NCI-H510A treated with DMSO at 0.1 percent for 48 hours (cell line): ENCODE measurements around the gene TMED10.
"Not testable (repeated sequence)": the region's sequence is repeated elsewhere in the genome, so short reads cannot be mapped to it uniquely, and the experiment has no call there.

ENCODE experiments used
- DNase-seq: peaks from one replicate; lab custom pipeline; 2025; lab: John Stamatoyannopoulos, UW

TMED10 gene

DNA sequence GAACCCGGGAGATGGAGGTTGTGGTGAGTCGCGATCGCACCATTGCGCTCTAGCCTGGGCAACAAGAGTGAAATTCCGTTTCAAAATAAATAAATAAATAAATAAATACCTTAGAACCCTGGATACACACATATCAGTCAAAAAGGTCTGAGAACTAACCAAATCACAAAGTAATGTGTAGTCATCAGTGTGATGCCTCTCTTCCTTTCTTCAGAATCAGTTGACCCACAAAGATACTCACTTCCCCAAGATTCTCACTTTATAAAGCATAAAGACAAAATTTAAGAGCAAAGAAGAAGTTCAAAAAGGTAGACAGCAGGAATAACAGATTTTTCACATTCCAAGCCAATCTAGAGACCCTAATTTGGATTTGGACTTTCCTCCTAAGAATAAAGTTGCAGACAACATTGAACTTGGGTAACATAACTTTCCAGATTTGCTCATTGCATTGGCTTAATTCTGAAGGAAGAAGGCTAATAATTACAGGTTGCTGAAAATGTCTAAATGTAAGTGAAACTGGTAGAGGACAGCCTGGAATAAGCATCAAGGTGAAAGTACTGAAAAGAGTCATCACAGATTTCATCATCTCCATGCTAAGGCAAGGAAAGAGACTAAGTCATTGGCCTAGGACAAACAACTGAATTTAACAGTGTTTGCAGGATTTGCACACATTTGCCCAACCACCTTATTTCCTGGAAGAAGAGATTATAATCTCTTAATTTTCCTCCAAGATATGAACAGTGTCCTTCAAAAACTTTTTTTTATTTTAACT, 17.4 kb downstream of the TMED10 start:
- no peak for DNase-seq

DNA sequence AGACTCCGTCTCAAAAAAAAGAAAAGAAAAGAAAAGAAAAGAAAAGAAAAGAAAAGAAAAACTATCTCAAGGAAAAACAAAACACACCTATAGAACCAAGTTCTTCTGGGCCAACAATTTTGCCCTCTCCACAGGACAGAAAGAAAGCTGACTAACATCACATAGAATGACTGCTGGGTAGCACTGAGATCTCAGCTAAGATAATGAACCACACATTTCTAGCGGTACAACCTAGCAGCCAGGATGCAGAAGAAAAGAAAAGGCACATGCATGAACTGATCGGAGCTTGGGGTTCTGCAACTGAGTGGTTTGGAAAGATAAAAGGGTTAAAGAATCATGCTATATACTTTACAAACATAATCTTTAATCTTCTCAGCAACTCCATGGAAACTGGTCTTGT, 19.5 kb downstream of the TMED10 start:
- no peak for DNase-seq

DNA sequence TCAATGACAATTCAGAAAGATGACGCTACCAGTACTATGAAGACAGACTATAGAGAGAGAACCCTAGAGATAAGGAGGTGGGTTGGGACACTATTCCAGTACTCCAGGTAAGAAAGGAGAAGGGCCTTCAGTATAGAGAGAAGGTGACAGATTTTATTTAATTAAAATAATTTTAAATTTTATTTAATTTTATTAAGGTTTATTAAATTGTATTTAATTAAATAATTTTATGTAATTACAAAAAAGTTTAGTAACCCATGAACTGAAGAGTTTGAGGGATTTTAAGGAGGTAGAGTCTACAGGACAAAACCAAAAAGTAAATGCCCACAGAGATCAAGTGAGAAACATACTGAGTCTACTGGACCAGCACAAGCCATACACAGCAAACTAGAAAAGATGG, 20.3 kb downstream of the TMED10 start:
- DNase-seq = no peak

DNA sequence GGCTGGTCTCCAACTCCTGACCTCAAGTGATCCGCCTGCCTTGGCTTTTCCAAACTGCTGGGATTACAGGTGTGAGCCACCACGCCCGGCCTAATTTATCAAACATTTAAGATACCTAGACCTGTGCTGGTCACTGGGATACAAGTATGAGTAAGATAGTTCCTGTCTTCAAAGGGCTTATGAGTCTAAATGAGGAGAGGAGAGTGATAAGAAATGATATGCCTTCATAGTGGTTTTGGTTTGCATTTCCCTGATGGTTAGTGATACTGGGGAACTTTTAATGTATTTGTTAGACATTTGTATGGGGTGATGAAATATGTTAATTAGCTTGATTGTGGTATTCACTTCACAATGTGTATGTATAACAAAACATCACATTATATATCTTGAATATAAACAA, 21.2 kb downstream of the TMED10 start:
- DNase-seq = no peak

DNA sequence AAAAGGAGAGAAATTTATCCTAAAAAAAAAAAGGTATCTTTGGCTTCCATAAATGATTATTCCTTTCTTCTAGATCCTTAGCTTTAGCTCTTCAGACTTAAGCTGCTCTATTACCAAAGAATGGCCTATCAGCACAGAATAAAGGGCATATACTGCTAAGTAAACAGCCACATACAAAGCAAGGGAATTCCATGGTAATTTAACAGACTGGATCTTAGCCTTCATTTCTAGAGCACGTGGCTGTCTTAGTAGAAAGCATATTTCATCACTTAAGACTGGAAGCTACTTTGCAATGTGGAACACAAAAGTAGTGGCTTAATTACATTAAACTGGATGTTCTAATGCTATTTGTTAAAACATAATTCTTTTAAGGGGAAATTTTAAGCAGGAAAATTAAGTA, 23.1 kb downstream of the TMED10 start:
- DNase-seq = no peak

DNA sequence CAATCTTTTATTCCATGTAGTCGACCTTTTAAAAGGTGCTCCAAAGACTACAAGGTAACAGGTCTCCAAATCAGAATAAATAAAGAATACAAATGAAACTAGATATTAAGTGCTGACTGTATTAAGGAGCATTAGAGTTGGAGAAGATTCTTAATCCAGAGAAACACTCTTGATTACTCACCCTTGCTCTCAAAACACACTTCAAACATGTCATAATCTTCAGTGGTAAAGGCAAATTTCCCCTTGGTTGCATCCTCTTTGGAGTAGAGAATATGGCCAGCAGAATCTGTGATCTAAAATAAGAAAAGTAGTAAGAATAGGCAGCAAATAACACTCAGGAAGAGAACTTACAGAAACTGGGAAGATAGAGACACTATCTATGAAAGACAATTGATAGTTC, 24.6 kb downstream of the TMED10 start:
- DNase-seq = no peak

DNA sequence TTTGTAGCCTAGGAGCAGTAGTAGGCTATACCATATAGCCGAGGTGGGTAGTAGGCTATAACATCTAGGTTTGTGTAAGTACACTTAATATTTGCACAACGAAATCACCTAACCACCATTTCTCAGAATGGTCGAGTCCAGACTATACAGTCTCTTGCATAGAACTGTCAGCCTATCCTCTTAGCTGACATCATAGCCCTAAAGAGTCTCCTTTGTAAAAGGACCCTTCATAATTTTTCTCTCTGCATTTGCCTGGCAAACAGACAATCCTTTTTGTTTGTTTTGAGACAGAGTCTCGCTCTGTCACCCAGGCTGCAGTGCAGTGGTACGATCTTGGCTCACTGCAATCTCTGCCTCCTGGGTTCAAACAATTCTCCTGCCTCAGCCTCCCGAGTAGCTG, 25.8 kb downstream of the TMED10 start:
- not testable (repeated sequence) for DNase-seq

DNA sequence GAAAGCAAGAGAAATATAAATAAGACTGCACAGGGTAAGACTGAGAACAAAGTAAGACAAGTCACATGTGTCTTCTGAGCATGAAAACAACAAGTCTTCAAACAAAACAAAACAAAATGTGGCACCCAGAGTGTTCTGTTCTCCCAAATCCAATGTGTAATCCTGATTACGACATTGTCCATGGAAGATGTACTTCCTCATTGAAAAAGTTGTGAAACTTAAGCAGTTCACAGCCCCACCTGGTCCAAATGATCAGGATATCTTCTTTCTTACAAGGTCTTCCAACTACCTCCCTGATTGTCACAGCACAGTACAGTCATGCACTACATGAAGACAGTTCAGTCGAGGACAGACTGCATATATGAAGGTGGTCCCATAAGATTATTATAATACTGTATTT, 26.3 kb downstream of the TMED10 start:
- no peak for DNase-seq

DNA sequence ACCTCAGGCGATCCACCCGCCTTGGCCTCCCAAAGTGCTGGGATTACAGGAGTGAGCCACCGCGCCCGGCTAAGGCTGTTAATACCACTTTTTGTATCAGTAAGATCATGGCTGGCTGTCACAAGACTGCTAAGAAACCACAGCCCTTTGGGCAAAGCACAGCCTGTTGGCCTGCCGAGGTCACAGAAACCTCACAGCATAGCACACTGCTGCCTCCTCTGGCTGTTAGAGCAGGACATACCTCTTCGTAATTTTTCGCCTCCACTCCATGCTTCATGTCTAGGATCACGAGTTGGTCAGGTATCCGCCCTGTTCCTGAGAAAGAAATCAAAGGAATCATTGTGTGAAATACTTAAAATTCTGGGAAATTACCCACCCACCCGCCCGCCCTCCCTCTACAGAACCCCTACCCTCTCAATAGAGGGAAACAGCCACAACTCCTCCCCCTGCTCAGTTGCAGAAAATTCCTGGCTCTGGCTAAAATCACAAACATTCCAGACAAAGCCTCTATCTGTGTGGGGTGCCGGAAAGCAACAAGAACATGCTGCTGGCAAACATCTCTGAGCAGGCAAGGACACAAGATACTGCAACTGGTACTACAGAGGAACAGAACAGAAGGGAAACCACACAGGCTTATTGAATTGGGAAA, 28.9 kb downstream of the TMED10 start:
- DNase-seq = no peak

DNA sequence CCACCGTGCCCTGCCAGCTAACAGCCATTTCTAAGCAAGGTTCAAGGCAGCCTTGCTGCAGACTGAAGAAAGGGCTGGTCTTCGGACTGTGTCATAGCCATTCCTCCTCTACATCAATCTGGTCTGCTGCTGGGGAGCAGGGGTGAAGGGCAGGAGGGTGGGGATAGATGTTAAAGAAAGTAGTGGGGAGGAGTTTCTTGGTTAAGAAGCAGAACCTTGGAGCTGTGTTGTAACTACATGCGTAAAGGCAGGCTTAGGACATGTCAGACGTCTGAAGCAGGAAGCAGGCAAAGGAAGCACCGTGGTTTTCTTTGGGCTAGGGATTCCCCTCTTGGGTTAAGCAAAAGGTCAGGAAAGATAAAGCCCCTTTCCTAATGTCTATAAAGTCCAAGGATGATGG, 31.5 kb downstream of the TMED10 start:
- no peak for DNase-seq

DNA sequence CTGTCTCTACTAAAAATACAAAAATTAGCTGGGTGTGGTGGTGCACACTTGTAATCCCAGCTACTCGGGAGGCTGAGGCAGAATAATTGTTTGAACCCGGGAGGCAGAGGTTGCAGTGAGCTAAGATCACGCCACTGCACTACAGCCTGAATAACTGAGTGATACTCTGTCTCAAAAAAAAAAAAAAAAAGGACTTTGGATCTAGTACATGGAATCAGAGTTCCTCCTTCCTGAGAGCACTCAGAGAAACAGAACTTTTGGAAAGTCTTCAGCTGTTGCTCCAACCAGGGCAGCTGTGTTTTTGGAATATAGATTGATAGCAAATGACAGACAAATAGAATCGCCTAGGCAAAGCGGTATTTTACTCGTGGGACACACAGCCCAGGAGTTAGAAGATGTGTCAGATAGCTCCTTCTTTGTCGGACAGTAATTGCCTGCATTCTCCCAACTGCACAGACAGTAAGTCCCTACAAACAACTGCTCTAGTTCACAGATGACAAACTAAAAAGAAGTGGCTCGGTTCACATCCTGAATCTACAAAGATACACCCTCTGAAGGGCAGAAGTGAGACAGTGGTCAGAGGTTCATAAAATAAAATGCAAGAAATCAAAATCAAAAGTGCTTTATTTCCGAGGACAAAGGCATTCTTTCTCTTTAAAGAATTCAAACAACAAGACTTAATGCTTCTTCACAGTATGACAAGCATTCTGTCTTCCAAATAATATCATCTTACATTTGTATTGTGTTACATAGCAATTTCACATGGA, 32.5 kb downstream of the TMED10 start:
- no peak for DNase-seq

DNA sequence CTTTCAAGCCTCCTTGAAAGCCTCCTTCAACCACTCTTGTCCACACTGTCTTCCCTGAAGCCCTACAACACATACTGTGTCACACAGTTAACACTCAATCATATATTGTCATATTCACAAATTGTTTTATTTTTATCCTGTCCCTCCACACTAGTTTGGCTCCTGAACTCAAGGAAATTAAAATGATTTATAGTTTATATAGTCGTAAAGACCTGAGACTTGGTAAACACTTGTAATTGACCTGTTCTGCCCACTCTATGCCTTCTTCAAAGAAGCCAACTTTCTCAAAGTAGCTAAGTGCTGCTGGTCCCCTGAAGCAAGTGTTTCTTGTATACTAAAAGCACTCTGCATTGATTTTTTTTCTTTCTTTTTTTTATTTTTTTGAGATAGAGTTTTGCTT, 33.9 kb downstream of the TMED10 start:
- no peak for DNase-seq

DNA sequence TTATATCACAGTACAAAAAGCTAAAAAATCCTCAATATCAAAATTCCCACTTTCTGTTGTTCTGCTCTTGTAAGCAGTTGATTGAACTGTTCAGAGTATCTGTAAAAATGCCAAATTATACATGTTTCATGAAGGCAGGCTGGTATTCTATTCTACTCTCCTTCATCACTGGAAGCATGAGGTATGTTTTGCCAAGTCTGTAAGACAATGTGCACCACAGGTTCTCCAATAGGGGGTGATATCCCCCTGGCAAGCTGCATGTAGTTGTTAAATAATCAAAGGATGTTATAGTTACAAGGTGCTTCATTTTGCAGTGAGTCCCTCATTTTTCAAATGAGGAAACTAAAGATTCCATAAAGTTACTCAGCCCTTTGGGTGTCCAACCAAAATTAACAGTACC, 34.4 kb downstream of the TMED10 start:
- DNase-seq = no peak

DNA sequence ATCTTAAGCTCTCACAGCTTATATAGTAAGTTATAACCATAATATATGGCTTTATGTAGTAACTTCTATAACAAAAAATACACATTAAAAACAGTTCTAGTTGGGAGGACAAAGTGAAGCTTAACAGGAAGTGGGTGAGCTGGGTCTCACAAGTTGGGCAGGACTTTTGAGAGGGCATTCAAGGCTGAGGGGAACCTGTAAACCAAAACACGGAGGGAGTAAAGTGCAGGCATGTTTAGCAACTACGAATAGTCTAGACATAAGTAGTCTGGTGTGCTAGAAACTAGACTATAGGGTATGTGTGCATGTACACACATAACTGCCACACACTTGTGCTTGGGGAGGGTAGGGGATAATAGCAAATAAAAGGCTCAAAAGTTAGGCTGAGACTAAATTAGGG, 35.4 kb downstream of the TMED10 start:
- no peak for DNase-seq

DNA sequence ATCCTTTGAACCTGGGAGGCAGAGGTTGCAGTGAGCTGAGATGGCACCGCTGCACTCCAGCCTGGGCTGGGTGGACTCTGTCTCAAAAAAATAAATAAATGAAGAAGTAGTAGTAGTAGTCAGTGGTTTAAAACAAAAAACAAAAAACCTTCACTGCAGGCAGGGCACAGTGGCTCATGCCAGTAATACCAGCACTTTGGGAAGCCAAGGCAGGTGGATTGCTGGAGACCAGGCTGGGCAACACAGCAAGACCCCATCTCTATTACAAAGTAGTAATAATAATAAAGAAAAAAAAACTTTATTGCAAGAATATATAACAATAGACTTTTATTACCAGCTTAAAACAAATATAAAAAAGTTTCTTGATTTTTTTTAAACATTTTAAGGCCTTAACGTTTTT, 35.8 kb downstream of the TMED10 start:
- no peak for DNase-seq

DNA sequence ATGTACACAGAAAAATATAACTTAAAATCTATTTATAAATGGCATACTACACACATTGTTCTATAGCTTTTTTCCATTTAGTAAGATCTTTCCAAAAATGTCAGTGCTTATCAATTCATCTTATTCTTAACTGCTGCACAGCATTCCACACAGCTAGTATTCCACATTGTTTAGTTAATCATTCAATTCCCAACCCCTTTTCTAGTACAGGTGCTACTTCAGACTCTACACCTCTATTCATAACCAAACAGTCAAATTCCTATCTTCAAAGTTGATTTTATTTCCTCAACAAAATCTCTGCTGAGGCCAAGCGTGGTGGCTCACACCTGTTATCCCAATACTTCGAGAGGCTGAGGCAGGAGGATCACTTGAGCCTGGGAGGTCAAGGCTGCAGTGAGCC, 37.2 kb downstream of the TMED10 start:
- DNase-seq = no peak

DNA sequence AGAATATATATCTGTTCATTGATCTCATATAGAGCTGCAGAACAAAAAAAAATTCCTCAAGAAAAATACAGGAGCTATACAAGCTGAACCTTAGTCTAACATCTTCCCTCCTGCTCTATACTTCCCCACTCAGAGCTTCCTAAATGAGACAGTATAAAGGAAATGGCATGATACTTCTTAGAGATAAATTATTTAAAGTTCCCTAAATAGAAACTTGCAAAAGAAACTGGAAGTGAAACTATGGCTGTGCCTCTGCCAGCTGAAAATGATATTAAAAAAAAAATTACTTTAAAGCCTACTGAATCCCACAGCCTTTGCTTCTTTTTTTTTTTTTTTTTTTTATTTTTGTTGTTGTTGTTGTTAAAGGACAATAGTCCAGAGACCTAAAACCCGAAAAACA, 37.9 kb downstream of the TMED10 start:
- no peak for DNase-seq

DNA sequence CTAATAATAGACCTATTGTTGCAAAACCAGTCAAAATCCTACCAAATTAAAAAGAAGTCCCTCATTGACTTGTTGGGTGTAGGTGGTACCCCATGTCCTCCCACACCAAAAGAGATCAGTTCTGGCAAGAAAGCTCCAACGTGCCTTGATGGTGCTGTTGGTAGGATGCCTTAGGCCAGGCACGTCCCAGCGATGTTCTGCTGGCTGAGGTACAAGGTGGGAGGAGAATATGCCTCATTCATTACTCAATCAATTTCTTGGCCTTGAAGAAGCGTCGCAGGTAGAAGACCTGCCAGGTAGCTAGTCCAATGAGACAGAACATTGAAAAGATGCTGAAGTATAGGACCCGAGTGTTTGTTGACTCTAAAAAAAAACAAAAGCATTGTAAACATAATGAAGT, 41.8 kb downstream of the TMED10 start:
- DNase-seq = no peak

DNA sequence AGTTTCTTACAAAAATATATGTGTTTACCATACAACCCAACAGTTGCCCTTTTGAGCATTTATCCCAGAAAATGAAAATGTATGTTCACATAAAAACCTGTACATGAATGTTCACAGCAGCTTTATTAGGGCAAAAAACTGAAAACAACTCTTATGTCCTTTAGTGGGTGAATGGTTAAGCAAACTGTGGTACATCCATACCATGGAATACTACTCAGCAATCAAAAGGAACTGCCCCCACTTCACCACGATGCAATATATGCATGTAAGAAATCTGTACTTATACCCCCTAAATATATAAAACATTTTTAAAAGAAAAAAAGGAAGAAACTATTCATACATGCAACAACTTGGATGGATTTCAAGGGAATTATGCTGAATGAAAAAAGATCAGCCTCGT, 42.8 kb downstream of the TMED10 start:
- no peak for DNase-seq

DNA sequence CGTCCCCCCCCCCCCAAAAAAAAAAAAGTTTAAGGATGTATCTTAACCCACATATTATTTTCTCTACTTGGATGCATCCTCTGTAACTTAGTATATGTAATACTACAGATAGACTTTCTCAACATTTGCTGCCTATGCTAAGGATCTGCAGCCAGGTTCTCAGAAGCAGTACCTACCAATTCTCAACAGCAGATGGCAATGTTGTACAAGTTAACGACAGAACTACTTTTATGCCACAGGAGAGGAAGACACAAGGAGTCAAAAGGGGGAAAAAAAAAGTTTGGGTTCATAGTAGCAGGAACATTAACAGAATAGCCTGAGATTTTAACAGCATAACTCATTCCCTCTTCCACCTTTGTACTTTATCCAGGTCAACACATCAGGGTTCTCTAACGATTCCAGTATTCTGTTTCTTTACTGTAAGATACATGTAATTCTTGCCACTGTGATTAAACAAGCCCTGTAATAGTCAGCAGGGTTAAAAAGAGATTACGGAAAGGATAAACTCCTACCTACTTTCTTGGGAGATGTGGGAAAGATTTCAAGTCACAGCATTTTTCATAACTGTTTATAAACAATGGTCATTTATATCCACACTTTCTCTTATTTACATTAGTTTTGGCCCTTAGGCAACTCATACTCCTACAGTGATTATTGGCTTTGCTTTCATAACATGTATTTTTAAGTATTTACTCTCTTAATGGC, 43.9 kb downstream of the TMED10 start:
- peak; percentile 75 for DNase-seq

DNA sequence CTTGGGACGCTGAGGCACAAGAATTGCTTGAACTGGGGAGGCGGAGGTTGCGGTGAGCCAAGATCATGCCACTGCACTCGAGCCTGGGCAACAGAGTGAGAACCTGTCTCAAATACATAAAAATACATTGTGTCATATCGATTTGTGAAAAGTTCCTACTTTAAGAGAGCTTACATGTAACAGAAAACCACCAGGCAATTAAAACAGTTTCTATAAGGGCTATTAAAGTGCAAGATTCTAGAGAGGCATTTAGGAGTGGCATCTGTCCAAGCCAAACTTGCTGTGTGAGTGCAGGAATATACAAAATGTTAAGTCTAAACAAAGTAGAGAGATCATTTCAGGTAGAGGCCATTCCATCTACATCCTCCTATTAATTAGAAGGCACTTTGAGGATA, 47.8 kb downstream of the TMED10 start:
- no peak for DNase-seq

DNA sequence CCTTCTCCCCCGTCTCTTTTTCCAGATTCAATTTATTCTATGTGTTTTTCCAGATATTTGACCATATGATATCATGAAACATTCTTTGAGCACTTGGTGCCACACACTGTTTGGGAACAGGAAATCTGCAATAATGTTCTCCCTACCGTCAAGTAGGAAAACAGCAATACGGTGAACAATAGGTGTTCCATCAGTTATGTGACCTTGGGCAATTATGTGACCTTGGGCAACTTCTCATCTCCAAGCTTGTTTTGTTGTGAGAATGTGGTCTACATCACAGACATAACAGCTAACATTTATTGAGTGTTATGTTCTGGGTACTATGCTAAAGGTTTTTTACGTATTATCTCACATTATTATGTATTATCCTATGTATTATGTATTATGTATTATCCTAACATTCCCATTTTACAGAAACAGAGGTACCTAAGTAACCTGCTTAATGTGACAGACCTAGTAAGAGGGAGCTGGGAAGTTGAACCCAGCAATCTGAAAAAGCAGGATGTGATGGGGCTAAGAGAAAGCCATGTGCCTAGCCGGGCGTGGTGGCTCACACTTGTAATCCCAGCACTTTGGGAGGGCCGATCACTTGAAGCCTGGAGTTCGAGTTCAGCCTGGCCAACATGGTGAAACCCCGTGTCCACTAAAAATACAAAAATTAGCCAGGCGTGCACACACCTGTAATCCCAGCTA, 48.4 kb downstream of the TMED10 start:
- no peak for DNase-seq
